ENCODE data around the gene OR2T6.
"Not testable (repeated sequence)": the region's sequence is repeated elsewhere in the genome, so short reads cannot be mapped to it uniquely, and the experiment has no call there.

OR2T6 gene

DNA sequence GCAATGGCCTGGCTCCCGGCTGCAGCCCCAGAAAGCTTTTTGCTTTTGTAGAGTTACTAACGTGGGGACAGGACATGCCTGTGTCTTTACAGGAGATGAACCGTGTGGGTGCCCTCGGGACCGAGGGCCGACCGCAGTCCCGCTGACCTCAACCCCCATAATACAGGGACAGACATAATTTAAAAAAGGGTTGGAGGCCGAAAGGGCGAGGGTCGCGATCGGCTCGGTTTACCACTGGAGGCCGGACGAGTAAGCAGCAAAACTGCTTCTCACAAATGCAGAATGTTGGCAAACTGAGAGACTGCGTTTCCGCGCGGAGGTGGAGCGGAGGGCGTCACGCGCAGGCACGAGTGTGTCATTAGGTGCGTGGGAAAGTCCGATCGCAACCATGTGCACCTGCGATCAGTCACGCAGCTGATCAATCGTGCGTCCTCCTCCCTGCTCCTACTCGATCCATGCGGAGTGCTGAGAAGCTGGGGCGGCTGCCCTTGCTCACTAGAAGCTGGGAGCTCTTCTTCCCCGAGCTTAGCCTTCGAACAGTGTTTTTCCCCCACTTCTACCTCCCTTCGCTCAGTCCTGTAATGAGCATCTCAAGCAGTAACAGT lies 58.4 kb downstream of the OR2T6 start:
- not testable (repeated sequence) for DNase-seq (ENCODE audit: low spot score)

DNA sequence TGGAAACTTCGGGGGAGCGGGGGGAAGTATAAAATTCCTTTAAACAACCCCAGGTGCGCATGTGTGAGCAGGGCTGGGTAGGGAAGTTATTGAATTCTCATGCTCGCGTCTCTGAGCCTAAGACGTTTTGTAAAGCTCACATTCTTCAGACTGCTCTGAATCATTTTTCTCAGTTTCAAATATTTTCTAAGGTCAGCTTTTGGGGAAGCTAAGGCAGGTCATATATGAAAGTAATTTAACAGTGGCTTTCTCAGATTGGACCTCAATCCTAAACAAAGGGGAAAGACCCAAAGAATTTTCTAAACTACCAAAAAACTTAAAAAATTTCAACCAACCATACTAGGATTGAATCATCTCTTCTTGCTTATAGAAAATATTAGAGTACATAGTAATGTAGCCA lies 59.4 kb downstream of the OR2T6 start:
- DNase-seq (ENCODE audit: low spot score) = not testable (repeated sequence)

DNA sequence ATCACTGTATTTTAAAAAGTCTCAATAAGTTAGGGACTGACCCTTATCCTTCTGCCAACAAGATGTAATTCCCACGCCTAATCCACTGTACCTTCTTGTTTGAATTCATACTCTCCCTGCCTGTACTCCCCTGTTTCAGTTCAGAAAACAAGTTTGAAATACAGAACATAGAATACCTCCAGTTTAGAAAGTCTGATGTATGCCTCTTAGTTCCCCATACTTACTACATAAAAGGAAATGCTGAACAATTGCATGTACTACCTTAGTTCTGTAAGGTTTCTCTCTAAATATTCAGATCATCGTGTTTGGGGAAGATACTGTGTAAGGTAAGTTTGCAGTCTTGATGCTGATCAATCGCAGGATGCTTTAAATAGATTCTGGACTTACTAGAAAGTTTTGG lies 60.8 kb downstream of the OR2T6 start:
- not testable (repeated sequence) for DNase-seq (ENCODE audit: low spot score)

DNA sequence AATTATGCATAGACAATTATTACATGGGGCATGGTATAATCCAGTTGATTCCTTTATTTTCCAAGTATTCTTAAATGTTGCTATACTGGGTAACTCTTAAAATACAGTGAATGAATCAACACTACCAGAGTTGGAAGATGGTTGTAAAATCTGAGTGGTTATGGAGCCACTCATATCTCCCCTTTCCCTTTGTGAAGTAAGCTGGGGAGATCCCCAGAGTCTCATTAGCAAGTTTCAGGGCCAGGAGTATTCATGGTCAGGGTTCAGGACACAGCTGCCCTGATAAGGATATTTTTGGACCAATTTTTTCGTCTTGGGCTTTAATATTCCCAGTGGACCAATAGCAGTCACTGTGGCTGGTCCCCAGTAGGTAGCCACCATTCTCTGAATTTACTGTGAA lies 63.1 kb downstream of the OR2T6 start:
- not testable (repeated sequence) for DNase-seq (ENCODE audit: low spot score)

DNA sequence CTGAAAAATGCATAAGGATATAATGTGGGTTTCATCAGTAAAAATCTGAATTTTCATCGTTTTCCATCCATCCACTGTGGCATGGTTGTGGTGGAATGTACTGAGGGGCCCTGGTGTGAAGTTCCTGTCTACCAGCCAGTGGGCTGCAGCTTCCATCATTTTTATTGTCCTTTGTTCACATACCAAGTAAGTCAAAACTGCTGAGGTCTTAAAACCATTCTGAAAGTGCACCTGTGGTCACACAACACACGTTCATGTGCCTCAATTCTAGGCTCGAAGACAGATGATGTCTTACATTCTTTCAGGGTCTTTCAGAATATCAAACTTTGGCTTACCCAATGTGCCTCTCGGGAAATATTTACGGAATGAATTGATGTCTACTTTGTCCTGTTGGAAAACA lies 63.7 kb downstream of the OR2T6 start:
- not testable (repeated sequence) for DNase-seq (ENCODE audit: low spot score)

All from HuH-7.5 (cell line).